GM12865 (cell line): ENCODE measurements around the gene KCNIP4.

Source experiments
- DNase-seq: peaks from one replicate; pipeline ENCODE4 v3.0.0; 2010; ENCODE audit warnings: low read depth
- H3K4me3 ChIP-seq: 2 replicates; pipeline ENCODE4 v1.5.1; 2011; ENCODE audit warnings: mild to moderate bottlenecking, low read depth, low read length, control low read depth
- CTCF ChIP-seq: IDR thresholded peaks from 2 replicates; pipeline ENCODE4 v1.5.1; 2011; ENCODE audit warnings: low read length, control low read depth, low read depth, inconsistent platforms; ENCODE audit not compliant: insufficient read depth; ENCODE audit errors: missing control alignments

KCNIP4 gene

DNA sequence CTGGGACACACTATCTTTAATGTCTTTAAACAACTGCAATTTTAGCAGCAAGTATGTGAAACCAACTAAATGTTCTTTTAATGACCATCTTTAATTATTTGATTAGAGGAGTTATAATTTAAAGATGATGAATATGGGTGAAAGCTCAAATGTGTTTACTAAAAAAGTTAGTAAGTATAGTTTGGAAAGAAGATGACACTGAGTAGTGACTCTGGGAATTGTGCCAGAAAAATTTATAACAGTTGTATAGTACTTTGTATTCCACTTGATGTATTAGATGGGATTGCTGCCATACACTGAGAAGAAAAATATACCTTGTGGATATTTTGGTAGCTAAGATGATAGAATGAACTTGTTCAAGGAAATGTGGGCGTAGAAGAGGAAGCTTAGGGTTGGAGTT, 1267.8 kb downstream of the KCNIP4 start:
- TF ChIP-seq CTCF, result no peak
- no peak overlapping the region for H3K4me3 ChIP-seq
- no peak for DNase-seq

GRCh38 chr4:20679951-20680350, 1268.6 kb downstream of the KCNIP4 start:
- no peak overlapping the region for H3K4me3 ChIP-seq
- TF ChIP-seq CTCF, result no peak
- no peak for DNase-seq
